ENCODE results near the gene TMEM215.
"Not testable (repeated sequence)": the region's sequence is repeated elsewhere in the genome, so short reads cannot be mapped to it uniquely, and the experiment has no call there.

DNA sequence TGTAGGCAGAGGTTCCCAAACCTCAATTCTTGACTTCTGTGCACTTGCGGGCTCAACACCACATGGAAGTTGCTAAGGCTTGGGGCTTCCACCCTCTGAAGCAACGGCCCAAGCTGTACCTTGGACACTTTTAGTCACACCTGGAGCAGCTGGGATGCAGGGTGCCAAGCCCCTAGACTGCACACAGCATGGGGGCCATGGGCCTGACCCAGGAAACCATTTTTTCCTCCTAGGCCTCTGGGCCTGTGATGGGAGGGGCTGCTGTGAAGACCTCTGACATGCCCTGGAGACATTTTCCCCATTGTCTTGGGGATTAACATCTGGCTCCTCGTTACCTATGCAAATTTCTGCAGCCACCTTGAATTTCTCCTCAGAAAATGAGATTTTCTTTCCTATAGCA lies 12.7 kb downstream of the TMEM215 start:
- TF ChIP-seq EZH2 (IDR thresholded peaks at IDR 0.05; ENCODE audit: low read length); CTCF (optimal IDR thresholded peaks at IDR 0.05 in 1 of 3, IDR thresholded peaks at IDR 0.05 in 1 of 3, conservative IDR thresholded peaks at IDR 0.05 in 1 of 3; ENCODE audit: extremely low read depth in 1 of 3, insufficient read depth in 2 of 3, low read length in 3 of 3): not testable (repeated sequence)
